NCI-H1417 treated with DMSO at 0.1 percent for 48 hours (cell line): ENCODE data around the gene C17orf58.

Experiments used
- DNase-seq: peaks from one replicate; lab custom pipeline; 2025; lab: John Stamatoyannopoulos, UW

C17orf58 gene

GRCh38 chr17:67959510-67959909, 36.8 kb downstream of the C17orf58 start:
- DNase-seq, result no peak

GRCh38 chr17:67950945-67951344, 45.3 kb downstream of the C17orf58 start:
- no peak for DNase-seq

GRCh38 chr17:67947325-67947813, 48.9 kb downstream of the C17orf58 start:
- no peak for DNase-seq

GRCh38 chr17:67946513-67946912, 49.8 kb downstream of the C17orf58 start:
- no peak for DNase-seq

GRCh38 chr17:67944035-67944434, 52.2 kb downstream of the C17orf58 start:
- DNase-seq, result no peak

GRCh38 chr17:67942810-67943209, 53.5 kb downstream of the C17orf58 start:
- no peak for DNase-seq
